Endometrial microvascular endothelial cells (primary cell): ENCODE data around the gene PGBD2. TPM values are rescaled to one million over a fixed set of nuclear protein-coding genes. Genes with fewer than 3 reads are reported as not detected.
"Not testable (repeated sequence)": the region's sequence is repeated elsewhere in the genome, so short reads cannot be mapped to it uniquely, and the experiment has no call there.

ENCODE experiments used
- in situ Hi-C: cut with HindIII; loops from 2 replicates; pipeline ENCODE4 v1.10.0; 2017; ENCODE audit warnings: low sequenced_read_pairs, low pct_unique_long_range_greater_than_20kb; ENCODE audit errors: inconsistent ontology term
- total RNA-seq: library from RNA; depleted of rRNA; stranded (reverse); fragments of >200 nt; gene quantifications from one replicate; pipeline ENCODE4 v1.2.3, GENCODE V29; 2015; ENCODE audit errors: inconsistent ontology term

The PGBD2 gene
- total RNA-seq, 1 donor from 2014 or later = 2.9 TPM

DNA sequence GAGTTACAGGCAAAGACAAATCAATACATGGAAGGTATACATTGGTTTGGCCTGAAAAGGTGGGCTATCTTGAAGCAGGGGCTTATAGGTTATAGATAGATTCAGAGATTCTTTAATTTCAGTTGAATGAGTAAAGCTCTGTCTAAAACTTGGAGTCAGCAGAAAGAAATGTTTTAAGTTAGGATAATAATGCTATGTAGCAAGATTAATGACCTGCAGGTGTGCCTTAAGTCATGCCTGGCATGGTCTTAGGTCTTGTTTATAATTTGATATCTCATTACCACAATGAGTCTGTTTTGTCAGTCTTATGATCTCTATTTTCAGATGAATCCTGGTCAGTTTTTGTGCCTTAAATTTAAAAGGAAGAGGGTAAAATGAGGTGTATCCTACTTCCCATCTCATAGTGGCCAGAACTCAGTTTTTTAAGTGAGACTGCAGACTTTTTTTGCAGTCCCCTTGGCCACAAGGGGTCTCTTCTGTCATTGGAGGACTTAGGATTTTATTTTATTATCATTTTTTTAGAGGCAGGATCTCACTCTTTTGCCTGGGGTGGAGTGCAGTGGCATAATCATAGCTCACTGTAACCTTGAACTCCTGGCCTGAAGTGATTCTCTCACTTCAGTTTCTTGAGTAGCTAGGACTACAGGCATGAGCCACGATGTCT, 21.3 kb upstream of the PGBD2 start:
- in situ Hi-C loops = no loop called here

DNA sequence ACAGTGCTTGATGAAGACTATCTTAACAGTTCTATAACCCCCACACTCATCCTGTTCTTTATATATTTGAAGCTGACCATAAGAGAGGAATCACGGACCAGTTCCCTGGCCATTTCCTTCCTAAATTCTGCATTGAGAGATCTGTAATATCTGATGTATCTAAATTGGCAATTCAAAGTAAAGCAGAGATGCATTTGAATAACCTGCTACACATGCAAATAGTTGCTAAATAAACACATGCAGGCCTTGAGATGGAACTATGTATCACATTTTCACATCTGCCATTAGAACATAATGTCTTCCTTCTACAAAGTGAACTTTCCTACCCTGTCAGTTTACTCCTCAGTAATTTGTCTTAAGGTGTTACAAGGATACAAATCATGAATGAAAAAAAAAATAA, 20.4 kb upstream of the PGBD2 start:
- in situ Hi-C loops = no loop called here

DNA sequence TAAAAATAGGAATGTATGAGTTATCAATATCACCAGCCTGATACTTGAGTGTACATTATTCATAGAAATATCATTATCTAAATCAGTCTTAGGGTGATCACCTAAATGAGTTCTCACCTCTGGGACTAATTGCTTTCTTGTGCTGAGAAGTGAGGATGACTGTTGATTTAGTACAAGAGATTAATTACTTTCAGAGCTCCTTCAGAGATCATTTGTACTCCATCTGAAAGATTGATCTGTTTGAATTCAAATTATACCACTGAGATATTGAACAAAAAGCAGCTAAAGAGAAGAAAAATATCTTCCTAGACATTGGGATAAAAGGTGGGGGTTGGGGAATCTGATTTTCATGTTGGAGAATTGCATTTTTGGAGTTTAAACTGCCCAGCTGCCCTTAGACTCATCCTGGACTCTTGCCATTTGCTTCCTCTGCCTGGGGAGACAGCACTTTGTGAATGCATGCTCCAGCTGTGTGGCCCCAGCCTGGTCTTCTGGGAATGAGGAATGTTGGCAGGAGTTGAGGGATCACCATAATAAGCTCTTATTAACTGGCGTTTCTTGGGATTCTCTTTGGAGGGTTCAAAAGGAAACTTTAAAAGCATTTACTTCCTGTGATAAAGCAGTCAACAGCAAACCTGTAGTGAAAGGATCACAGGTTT, 19.7 kb upstream of the PGBD2 start:
- in situ Hi-C loops = no loop called here

DNA sequence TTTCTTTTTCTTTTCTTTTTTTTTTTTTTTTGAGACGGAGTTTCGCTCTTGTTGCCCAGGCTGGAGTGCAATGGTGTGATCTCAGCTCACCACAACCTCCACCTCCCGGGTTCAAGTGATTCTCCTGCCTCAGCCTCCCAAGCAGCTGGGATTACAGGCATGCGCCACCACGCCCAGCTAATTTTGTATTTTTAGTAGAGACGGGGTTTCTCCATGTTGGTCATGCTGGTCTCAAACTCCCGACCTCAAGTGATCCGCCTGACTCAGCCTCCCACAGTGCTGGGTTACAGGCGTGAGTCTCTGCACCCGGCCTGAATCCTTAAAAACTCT, 16.2 kb upstream of the PGBD2 start:
- in situ Hi-C loops = not testable (repeated sequence)

DNA sequence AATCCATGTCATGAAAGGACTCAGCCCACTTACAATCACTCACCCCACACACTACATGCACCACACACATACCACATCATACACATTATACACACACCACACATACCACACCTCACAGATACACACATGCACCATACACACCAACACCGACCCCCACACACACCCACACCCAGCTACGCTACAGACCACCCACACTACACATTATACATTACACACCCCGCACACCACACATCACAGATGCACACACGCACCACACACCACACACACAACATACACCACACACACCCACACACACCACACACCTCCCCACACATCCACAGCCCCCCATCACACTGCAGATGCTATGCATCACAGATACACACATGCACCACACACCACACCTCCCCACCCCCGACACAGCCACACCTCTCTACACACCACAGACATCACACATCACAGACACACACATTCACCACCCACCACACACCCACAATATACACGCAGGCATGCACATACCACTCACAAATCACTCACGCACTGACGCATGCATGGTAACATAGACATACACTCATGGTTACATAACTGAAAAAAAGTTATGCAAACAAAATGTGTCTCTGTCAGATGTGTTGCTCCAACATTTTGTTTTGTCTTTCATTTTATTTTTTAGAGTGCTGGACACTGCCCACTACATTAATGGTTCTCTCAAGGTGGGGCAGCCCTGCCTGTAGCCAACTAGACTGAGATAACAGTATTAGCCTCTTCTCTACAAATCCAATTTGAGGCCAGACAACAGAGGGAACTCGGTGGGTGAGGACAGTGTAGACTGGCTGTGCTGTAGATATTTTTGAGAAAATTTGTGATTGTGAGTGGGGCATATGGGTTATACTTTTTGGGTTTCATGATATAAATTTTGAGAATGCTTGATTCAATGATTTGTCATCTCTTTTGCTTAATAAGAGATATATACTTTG, 15.2 kb upstream of the PGBD2 start:
- in situ Hi-C loops = no loop called here

DNA sequence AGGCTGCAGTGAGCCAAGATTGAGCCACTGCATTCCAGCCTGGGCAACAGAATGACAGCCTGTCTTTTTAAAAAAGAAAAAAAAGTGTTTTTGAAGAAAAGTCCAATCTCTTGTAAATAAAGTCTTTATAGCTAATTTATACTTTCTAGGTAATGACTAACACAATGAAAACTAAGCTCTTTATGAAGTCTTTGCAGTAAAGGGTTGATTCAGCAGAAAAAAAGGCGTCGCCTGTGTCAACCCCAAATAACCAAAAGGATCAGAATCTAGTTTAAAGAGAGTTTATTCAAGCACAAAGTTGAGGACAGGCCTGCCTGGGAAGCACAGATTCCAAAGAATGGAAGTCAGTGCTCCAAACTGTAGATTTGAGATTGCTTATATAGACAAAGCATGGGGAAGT, 14.3 kb upstream of the PGBD2 start:
- in situ Hi-C loops = no loop called here

DNA sequence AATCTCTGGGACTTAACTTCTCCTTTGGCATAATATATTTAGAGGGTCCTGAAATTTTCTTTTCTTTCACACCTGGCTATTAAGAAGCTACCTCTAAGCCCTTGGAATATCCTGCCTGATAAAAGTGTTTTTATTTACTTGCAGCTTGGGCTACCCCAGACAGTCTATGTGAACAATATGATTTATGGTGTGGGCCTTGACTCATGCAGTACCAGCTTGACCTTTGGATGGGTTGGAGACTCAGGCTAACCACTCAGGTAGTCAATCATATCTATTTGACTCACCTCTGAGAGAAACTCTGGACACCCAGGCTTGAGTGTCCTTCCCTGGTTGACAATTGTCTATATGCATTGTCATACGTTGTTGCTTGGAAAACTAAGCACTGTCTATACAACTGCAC, 13.4 kb upstream of the PGBD2 start:
- in situ Hi-C loops = no loop called here

DNA sequence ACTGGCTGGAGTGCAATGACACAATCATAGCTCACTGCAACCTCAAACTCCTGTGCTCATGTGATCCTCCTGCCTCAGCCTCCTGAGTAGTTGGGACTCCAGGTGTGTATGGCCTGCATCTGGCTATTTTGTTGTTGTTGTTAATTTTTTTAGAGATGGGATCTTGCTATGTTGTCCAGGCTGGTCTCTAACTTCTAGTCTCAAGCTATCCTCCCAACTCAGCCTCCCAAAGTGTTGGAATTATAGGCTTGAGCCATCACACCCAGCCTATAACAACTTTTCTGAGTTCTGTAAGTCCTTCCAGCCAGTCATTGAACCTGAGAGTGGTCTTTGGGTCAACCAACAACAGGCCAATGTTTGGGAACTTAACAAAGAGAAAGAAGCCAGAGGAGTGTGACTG, 11.2 kb upstream of the PGBD2 start:
- in situ Hi-C loops = no loop called here

DNA sequence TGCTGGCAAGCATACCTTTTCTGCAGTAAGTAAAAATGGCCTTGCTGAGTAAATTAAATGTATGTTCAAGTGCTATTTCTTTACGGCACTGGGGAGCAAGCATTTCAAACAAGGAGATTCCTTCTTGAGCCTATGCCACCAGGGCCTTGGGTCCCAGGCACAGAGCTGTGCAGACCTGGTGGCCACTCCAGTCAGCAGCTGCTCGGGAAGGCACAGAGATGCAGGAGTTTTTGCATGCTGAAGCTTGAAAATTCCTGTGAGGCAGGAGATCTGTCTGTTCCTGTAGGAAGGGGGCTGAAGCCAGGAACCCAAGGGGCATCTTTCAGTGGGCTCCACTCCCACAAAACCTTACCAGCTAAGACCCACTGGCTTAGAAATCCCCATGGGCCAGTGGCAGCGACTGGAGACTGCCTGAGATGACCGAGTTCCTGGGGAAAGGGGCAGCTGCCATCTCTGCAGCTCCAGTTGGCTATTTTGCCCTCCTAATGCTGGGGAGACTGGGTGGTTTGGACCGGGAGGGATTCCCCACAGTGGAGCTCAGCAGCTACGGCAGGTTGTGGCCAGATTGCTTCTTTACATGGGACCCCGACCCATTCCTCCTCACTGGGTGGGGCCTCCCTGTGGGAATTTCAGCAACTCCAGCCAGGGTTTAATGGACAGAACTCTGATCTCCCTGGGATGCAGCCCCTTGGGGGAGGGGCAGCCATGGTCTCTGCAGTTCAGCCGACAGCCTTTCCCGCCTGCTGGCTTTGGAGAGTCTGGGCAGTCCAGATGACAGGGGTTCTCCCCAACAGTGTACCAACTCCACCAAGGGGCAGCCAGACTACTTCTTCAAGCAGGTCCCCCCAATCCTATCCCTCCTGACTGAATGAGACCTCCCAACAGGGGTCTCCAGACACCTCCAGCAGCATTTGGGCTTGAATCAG, 8.4 kb upstream of the PGBD2 start:
- in situ Hi-C loops = no loop called here

DNA sequence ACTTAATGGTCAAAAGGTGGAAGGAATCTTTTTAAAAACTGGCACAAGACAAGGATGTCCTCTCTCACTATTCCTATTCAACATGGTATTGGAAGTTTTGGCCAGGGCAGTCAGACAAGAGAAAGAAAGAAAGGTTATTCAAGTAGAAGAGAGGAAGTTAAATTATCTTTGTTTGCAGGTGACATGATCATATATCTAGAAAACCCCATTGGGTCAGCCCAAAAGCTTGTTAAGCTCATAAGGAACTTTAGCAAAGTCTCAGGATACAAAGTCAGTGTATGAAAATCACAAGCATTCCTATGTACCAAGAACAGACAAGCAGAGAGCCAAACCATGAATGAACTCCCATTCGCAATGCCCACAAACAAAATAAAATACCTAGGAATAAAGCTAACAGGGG, 5.4 kb upstream of the PGBD2 start:
- in situ Hi-C loops = no loop called here

DNA sequence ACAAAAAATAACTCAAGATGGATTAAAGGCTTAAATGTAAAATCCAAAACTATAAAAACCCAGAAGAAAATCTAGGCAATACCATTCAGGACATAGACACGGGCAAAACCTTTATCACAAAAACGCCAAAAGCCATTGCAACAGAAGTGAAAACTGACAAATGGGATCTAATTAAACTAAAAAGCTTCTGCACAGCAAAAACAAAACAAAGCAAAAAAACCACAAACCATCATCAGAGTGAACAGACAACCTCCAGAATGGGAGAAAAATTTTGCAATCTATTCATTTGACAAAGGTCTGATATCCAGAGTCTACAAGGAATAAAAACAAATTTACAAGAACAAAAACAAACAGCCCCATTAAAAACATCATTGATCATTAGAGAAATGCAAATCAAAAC, 4.5 kb upstream of the PGBD2 start:
- in situ Hi-C loops = no loop called here

DNA sequence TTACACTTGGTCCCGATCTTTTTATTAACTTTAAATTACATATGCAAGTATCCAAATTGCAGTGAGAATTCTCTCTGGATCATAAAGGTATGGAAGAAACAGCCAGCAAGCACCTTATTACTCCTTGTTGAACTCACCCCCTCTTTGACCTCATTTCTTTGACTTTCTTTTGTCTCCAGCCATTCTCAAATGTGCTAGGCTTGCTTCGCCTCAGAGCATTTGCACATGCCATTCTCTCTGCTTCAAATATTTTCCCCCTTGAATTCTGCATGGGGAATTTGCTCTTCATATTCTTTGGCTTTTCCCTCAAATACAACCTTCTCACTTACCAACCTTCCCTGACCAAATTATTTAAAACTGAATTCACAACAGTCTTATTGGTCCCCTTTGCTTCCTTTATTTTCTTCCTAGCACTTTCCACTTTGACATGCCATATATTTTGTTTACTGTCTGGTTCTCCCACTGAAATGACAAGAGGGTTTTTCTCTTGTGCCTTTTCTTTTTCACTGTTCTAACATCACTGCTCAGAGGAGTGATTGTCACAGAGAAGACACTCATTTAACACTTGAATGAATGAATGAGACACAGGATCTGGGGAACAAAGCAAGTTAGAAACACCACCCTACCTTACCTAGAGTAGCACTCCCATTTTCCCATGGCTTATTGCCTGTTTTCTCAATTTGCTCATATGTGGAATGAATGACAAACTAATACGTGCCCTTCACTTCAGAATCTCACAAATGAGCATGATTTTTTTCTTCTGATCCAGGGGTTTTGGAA, 1.4 kb upstream of the PGBD2 start:
- in situ Hi-C loops = no loop called here

DNA sequence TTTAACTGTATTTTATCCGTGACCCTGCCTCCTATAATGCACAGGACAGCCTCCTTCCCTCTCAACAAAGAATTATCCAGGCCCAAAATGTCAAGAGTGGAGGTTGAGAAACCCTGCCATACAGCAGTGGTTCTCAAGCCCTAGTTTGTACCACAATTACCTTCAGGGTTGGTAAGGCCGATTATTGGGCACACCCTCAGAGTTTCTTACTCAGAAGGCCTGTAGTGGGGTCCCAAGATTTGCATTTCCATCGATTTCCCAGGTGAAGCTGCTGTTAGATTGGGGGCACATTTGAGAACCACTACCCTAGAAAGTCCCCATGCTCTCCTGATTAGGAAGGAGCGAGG, 400 bp upstream of the PGBD2 start:
- in situ Hi-C loops = no loop called here

DNA sequence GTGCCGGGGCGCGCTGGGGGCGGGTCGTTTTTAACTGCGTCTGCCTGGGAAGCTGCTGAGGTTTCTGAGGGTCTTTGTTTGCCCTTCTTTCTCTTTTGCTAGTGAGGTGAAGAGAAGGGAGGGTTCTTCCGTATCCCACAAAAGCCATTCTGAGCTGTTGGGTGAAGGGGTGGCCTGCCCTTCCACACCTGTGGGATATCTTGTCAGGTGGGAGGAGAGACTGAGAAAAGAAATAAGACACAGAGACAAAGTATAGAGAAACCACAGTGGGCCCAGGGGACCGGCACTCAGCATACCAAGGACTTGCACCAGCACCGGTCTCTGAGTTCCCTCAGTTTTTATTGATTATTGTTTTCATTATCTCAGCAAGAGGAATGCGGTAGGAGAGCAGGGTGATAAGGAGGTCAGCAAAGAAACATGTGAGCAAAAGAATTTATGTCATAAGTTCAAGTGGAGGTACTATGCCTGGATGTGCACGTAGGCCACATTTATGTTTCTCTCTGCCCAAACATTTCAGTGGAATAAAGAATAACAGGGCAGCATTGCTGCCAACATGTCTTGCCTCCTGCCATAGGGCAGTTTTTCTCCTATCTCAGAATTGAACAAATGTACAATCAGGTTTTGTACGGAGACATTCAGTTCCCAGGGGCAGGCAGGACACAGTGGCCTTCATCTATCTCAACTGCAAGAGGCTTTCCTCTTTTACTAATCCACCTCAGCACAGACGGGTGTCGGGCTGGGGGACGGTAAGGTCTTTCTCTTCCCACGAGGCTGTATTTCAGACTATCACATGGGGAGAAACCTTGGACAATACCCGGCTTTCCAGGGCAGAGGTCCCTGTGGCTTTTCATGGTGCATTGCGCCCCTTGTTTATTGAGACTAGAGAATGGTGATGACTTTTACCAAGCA, 972 bp downstream of the PGBD2 start:
- in situ Hi-C loops = no loop called here

DNA sequence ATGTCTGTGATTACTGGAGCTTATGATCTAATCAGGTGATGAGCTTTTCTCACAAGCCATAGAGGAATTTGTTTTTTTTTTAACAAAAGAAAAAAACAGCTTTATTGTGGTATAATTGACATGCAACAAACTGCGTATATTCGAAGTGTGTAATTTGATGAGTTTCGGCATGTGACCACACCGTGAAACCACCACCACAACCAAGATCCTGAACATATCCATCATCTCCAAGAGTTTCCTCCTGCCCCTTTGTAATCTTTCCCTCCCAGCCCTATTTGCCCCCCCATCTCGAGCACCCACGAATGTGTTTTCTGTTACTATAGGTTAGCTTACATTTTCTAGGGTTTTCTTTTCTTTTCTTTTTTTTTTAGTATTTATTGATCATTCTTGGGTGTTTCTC, 4.7 kb downstream of the PGBD2 start:
- in situ Hi-C loops = no loop called here

DNA sequence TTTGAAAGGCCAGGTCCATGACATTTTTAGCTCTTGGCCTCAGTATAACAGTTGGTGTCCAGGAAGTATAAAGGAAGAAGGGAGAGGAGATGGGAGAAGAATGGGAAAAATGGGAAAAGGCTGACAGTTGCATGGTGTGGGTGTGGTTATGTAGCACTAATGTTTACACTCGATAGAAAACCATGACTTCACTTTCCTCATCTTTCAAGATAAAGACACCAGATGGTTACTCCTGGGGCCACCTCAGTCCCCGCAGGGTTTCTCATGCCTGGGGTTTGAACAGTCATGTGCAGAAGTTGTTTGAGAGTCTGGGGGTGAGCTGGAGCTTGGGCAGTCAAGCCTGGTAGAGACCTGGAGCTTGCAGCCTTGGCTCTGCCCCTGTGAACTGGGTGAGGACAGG, 7.9 kb downstream of the PGBD2 start:
- in situ Hi-C loops = no loop called here

DNA sequence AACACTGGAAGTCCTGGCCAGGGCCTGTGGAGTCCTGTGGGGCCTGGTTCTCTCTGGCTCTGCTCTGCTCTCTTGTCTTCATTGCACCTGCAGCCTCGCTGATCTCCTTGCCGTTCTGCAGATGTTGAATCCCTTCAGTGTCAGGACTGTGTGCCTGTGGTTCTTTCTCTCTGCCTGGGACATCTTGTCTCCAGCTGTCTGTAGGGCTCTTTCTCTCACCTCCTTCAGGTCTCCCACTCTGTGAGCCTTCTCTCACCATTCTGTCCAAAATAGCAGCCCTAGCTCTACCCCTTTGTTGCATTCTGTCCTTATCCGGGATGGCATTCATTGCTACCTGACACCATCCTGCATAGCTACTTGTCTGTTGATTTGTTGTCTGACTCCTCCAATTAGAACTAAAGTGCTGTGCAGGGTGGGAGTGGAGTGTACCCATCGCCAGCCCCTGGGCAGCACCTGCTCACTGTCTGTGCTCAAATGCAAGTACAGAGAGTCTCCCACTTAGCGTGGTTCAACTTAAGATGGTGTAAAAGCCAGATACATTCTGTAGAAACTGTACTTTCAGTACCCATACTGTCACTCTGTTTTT, 8.9 kb downstream of the PGBD2 start:
- in situ Hi-C loops = no loop called here
